ENCODE measurements around the gene COL4A3. TPM values are rescaled to one million over a fixed set of nuclear protein-coding genes. Genes with fewer than 3 reads are reported as not detected.

Gene COL4A3
- total RNA-seq, 1 donor from 2014 or later: 33.6 TPM

DNA sequence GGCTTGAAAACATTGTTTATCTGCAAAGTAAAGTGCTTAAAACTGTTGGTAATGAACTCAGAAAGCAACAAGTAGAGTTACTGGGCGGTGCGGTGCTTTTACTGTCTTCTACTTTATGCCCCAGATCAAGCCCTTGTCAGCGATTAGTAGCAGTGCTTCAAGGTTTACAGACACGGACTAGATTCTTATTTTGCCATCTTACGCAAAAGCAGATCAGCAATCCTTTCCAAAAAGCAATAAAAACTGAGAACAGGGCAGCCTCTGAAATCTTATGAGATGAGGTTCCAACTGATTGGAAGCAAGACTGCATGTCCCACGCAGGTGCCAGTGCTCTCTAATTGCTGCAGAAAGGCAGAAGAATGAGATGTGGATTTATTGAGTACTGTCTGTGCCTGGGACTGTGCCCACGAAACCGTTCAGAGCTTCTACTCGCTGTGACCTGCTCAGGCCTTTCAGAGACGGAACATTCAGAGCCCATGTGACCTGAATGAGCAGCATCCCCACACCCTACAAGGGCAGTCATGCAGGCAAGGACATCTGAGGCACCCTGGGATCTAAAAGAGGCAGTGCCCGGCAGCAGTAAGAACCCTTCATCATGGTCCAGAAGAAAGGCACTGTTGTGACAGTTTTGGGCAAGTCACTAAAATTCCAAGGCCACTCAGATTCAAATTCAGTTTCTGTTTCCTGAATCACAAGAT lies 15.7 kb downstream of the COL4A3 start:
- no peaks in the 10 kb centered on the region for H3K9me3 ChIP-seq
- no peak overlapping the region for H3K27ac ChIP-seq
- ATAC-seq (no peak), DNase-seq (no peak)
- intact Hi-C loops (cut with DNase I): no loop called here
- no peak overlapping the region for H3K4me3 ChIP-seq
- no peaks in the 10 kb centered on the region for H3K27me3 ChIP-seq (ENCODE audit: low read depth)
- H3K36me3 ChIP-seq: no peaks in the 10 kb centered on the region
- TF ChIP-seq, protein P1, sequence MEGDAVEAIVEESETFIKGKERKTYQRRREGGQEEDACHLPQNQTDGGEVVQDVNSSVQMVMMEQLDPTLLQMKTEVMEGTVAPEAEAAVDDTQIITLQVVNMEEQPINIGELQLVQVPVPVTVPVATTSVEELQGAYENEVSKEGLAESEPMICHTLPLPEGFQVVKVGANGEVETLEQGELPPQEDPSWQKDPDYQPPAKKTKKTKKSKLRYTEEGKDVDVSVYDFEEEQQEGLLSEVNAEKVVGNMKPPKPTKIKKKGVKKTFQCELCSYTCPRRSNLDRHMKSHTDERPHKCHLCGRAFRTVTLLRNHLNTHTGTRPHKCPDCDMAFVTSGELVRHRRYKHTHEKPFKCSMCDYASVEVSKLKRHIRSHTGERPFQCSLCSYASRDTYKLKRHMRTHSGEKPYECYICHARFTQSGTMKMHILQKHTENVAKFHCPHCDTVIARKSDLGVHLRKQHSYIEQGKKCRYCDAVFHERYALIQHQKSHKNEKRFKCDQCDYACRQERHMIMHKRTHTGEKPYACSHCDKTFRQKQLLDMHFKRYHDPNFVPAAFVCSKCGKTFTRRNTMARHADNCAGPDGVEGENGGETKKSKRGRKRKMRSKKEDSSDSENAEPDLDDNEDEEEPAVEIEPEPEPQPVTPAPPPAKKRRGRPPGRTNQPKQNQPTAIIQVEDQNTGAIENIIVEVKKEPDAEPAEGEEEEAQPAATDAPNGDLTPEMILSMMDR (IDR thresholded peaks at IDR 0.05): no peak
- H3K4me1 ChIP-seq: no peaks in the 10 kb centered on the region

DNA sequence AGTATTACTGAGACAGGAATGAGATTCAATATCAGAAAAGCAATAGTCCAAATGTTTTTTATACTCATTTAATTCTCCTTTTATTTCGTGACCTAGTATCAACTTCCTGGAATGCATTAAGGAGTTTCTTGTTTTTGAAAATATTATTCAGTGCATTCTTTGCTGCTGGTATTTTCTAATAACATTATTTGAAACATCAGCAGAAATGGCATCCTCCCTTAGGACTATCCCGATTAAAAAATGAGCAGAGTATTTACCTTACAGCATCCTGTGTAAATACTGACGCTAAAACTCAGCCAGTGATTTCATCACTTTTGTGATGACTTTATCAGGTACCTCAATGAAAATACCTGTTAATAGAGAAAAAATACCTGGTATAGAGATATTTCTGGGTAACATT lies 16.3 kb downstream of the COL4A3 start:
- DNase-seq (no peak), ATAC-seq (no peak)
- H3K27ac ChIP-seq: no peak overlapping the region
- no peaks in the 10 kb centered on the region for H3K4me1 ChIP-seq
- H3K9me3 ChIP-seq: no peaks in the 10 kb centered on the region
- no peak overlapping the region for H3K4me3 ChIP-seq
- TF ChIP-seq, protein P1 (IDR thresholded peaks at IDR 0.05): no peak
- no peaks in the 10 kb centered on the region for H3K27me3 ChIP-seq (ENCODE audit: low read depth)
- intact Hi-C loops (cut with DNase I): no loop called here
- no peaks in the 10 kb centered on the region for H3K36me3 ChIP-seq

DNA sequence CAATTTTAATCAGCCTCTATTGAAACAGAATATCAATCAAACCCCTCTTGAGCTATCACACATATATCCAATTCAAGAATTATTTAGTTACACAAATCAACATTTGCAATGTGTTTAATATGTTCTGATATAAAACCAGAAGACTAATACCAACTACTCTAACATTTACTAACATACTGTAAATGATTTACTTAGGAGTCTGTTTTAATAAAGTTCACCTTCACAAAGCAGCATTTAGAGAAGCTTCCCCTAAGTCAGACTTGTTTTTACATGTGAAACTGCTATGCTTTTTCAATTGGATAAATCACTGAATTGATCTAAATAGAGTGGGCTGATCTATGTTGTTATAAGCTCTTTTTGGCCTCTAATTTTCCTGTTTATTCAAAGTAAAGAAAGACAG lies 18.3 kb downstream of the COL4A3 start:
- intact Hi-C loops (cut with DNase I): no loop called here
- Histone ChIP-seq H3K4me3 (no peak overlapping the region), H3K27ac (no peak overlapping the region), H3K27me3 (ENCODE audit: low read depth) (no peaks in the 10 kb centered on the region), H3K36me3 (no peaks in the 10 kb centered on the region), H3K9me3 (no peaks in the 10 kb centered on the region), H3K4me1 (no peaks in the 10 kb centered on the region)
- ATAC-seq (no peak), DNase-seq (no peak)
- TF ChIP-seq, protein P1 (IDR thresholded peaks at IDR 0.05): no peak

DNA sequence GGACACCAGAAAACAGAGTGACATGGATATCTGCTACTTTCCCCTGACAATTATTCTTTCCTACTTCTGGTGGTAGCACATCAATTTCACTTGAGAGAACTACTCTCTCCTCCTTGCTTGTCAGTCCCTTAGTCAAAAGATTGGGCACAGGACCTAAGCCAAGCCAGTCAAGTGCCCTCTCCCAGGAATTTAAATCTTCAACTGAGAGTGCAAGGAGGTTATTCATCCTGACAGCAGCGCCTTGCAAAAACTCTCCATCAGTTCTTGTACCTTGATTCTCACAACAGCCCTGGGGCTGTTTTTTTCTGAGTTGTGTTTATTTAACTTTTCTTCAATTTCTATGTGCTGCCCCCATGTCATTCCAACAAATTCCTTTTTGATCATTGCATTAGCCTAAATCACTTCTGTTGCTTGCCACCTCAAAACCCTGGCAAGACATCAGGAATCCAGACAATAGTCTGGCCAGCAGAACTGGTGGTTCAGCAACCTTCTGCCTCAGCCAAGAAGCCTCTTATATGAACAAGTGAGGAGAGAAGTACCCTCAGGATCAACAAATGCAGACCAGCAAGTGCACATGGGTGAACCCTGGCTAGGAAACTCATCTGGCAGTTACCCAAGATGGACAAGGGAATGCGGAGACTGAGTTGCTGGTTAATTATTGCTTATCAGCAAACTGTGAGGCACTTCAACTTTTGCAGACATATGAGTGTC lies 19.4 kb downstream of the COL4A3 start:
- Histone ChIP-seq H3K27me3 (ENCODE audit: low read depth) (no peaks in the 10 kb centered on the region), H3K27ac (no peak overlapping the region), H3K36me3 (no peaks in the 10 kb centered on the region), H3K4me3 (no peak overlapping the region), H3K9me3 (no peaks in the 10 kb centered on the region), H3K4me1 (no peaks in the 10 kb centered on the region)
- peak; percentile 51 for DNase-seq
- peak; percentile 87 to 93 for ATAC-seq
- intact Hi-C loops (cut with DNase I): no loop called here
- TF ChIP-seq, protein P1 (IDR thresholded peaks at IDR 0.05): no peak

DNA sequence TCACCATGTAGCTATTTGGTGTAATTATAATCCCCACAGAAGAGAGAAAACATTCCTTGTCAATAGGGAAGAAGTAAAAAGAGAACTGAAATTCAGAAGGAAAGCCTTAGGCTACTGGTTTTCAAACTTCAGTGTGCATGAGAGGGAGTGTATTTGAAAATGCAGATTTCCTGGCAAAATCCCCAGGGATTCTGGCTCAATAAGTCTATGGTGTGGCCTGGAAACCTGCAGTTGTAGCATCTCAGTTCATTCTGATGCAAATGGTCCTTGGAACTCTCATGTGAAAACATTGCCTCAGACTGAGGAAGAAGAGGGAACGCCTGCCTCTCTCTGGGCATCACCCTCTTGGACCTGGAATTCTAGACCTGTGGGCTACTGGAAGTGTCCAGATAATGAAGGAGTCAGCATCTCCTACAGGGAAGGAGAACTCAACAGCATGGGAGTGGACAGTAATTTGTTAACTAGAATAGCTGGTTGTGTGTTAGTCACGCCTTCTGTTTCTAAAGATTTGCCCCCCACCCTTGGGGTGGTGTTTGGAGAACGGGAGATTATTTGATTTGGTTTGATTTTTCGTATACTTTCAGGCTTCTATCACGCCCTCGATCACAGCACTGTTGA lies 21.3 kb downstream of the COL4A3 start:
- no peaks in the 10 kb centered on the region for H3K27me3 ChIP-seq (ENCODE audit: low read depth)
- H3K4me3 ChIP-seq: no peak overlapping the region
- DNase-seq (no peak), ATAC-seq (no peak)
- H3K9me3 ChIP-seq: no peaks in the 10 kb centered on the region
- TF ChIP-seq, protein P1 (IDR thresholded peaks at IDR 0.05): no peak
- no peaks in the 10 kb centered on the region for H3K4me1 ChIP-seq
- H3K27ac ChIP-seq: no peak overlapping the region
- intact Hi-C loops (cut with DNase I): no loop called here
- H3K36me3 ChIP-seq: no peaks in the 10 kb centered on the region

All from lower lobe of right lung (tissue), 2 donors.